DND-41 (cell line): ENCODE results near the gene SYNE1.
"Not testable (repeated sequence)": the region's sequence is repeated elsewhere in the genome, so short reads cannot be mapped to it uniquely, and the experiment has no call there.

ENCODE experiments used
- ATAC-seq: fragments of 200-7000 bp; cut with Tn5 transposase; 3 replicates; pipeline ENCODE4 v1.9.1; 2021; ENCODE audit warnings: low read depth; ENCODE audit not compliant: insufficient read depth
- DNase-seq: peaks from one replicate; pipeline ENCODE4 v3.0.0-alpha.2; 2020
- H2AFZ ChIP-seq: 2 replicates; pipeline ENCODE4 v1.6.0; 2012; ENCODE audit warnings: low read depth, low read length
- H3K27ac ChIP-seq: 2 replicates; pipeline ENCODE4 v1.5.1; 2012; ENCODE audit warnings: low read length, inconsistent platforms
- H3K27me3 ChIP-seq: fragments of 200-600 bp; sonication (generic); 2 replicates; pipeline ENCODE4 v1.6.0; 2012; ENCODE audit warnings: low read length, mild to moderate bottlenecking, inconsistent platforms; ENCODE audit not compliant: insufficient read depth, poor library complexity
- H3K36me3 ChIP-seq: 2 replicates; pipeline ENCODE4 v1.5.1; 2012; ENCODE audit warnings: low read length, inconsistent platforms; ENCODE audit not compliant: insufficient read depth
- H3K4me1 ChIP-seq: 2 replicates; pipeline ENCODE4 v1.5.1; 2012; ENCODE audit warnings: mild to moderate bottlenecking, low read length; ENCODE audit not compliant: insufficient read depth
- H3K4me2 ChIP-seq: 2 replicates; pipeline ENCODE4 v1.6.0; 2012; ENCODE audit warnings: mild to moderate bottlenecking, moderate library complexity, low read length, inconsistent platforms; ENCODE audit not compliant: insufficient read depth
- H3K4me3 ChIP-seq, 2 experiments: fragments of 200-600 bp in 1 of 2; shearing (Covaris generic) in 1 of 2; 2 replicates each; pipeline ENCODE4 v1.5.1; 2012 to 2016; ENCODE audit warnings: inconsistent platforms in 2 of 2, low read length in 2 of 2, mild to moderate bottlenecking in 2 of 2, low read depth in 1 of 2, moderate library complexity in 1 of 2
- H3K79me2 ChIP-seq: 2 replicates; pipeline ENCODE4 v1.6.0; 2012; ENCODE audit warnings: low read length, inconsistent platforms; ENCODE audit not compliant: insufficient read depth
- H3K9ac ChIP-seq: 2 replicates; pipeline ENCODE4 v1.6.0; 2012; ENCODE audit warnings: low read depth, mild to moderate bottlenecking, inconsistent platforms, low read length, moderate library complexity
- H3K9me3 ChIP-seq: 2 replicates; pipeline ENCODE4 v1.5.1; 2012; ENCODE audit warnings: low read length, moderate library complexity, mild to moderate bottlenecking, inconsistent platforms; ENCODE audit not compliant: insufficient read depth, severe bottlenecking
- H4K20me1 ChIP-seq: 2 replicates; pipeline ENCODE4 v1.6.0; 2012; ENCODE audit warnings: low read length; ENCODE audit not compliant: insufficient read depth
- EZH2 ChIP-seq: IDR thresholded peaks from 3 replicates; pipeline ENCODE4 v1.6.1; 2012; ENCODE audit warnings: borderline replicate concordance, low read depth, mild to moderate bottlenecking, moderate library complexity, low read length, inconsistent platforms; ENCODE audit not compliant: severe bottlenecking
- TF ChIP-seq, protein P1 (sequence below): IDR thresholded peaks from 2 replicates; pipeline ENCODE4 v1.5.1; 2012; ENCODE audit warnings: borderline replicate concordance, low read length, moderate library complexity, mild to moderate bottlenecking; ENCODE audit not compliant: poor library complexity, severe bottlenecking; ENCODE audit errors: extremely low read depth

SYNE1 gene

DNA sequence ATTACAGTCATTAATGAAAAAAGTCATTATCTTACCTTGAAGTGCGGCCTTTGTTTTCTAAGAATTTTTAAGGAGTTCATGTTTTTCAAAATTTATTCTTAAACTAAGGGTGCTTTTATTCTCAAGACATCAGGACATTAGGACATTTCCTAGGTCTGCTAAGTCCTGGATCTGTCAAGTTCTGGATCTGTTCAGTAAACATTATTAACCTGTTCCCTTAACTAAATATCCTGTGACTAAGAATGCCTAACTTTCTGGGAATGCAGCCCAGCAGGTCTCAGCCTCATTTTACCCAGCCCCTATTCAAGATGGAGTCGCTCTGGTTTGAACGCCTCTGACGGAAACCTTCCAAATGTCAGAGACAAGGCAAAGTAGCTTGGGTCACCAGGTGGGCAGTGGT, 302.6 kb downstream of the SYNE1 start:
- Histone ChIP-seq H3K4me2 (no peak overlapping the region), H3K4me1 (no peaks in the 10 kb centered on the region), H3K9ac (no peak overlapping the region), H3K27me3 (no peaks in the 10 kb centered on the region), H3K4me3 (no peak overlapping the region), H3K36me3 (no peaks in the 10 kb centered on the region), H3K27ac (no peak overlapping the region), H3K79me2 (no peaks in the 10 kb centered on the region), H4K20me1 (no peaks in the 10 kb centered on the region), H3K9me3 (no peaks in the 10 kb centered on the region), H2AFZ (no peak overlapping the region)
- ATAC-seq (no peak), DNase-seq (no peak)
- TF ChIP-seq, protein P1, sequence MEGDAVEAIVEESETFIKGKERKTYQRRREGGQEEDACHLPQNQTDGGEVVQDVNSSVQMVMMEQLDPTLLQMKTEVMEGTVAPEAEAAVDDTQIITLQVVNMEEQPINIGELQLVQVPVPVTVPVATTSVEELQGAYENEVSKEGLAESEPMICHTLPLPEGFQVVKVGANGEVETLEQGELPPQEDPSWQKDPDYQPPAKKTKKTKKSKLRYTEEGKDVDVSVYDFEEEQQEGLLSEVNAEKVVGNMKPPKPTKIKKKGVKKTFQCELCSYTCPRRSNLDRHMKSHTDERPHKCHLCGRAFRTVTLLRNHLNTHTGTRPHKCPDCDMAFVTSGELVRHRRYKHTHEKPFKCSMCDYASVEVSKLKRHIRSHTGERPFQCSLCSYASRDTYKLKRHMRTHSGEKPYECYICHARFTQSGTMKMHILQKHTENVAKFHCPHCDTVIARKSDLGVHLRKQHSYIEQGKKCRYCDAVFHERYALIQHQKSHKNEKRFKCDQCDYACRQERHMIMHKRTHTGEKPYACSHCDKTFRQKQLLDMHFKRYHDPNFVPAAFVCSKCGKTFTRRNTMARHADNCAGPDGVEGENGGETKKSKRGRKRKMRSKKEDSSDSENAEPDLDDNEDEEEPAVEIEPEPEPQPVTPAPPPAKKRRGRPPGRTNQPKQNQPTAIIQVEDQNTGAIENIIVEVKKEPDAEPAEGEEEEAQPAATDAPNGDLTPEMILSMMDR: no peak
- TF ChIP-seq EZH2: no peak

GRCh38 chr6:152330961-152331360, 306.2 kb downstream of the SYNE1 start:
- no peak overlapping the region for H3K27ac ChIP-seq
- DNase-seq (no peak), ATAC-seq (no peak)
- no peak for TF ChIP-seq EZH2
- TF ChIP-seq, protein P1: no peak
- no peak overlapping the region for H3K4me2 ChIP-seq
- no peak overlapping the region for H3K9ac ChIP-seq
- H3K36me3 ChIP-seq: no peaks in the 10 kb centered on the region
- H3K9me3 ChIP-seq: no peaks in the 10 kb centered on the region
- H3K79me2 ChIP-seq: no peaks in the 10 kb centered on the region
- H3K27me3 ChIP-seq: no peaks in the 10 kb centered on the region
- no peak overlapping the region for H3K4me3 ChIP-seq
- no peak overlapping the region for H2AFZ ChIP-seq
- H4K20me1 ChIP-seq: no peaks in the 10 kb centered on the region
- H3K4me1 ChIP-seq: no peaks in the 10 kb centered on the region

- Histone ChIP-seq H3K4me2 (no peak overlapping the region), H2AFZ (no peak overlapping the region), H3K36me3 (no peaks in the 10 kb centered on the region), H3K4me1 (no peaks in the 10 kb centered on the region), H3K9me3 (no peaks in the 10 kb centered on the region), H4K20me1 (no peaks in the 10 kb centered on the region), H3K79me2 (no peaks in the 10 kb centered on the region), H3K4me3 (no peak overlapping the region), H3K9ac (no peak overlapping the region), H3K27ac (no peak overlapping the region), H3K27me3 (no peaks in the 10 kb centered on the region)
- TF ChIP-seq, protein P1: no peak
- TF ChIP-seq EZH2: no peak
- ATAC-seq (no peak), DNase-seq (no peak)
Measured at GRCh38 chr6:152329638-152330448, 307.3 kb downstream of the SYNE1 start.

DNA sequence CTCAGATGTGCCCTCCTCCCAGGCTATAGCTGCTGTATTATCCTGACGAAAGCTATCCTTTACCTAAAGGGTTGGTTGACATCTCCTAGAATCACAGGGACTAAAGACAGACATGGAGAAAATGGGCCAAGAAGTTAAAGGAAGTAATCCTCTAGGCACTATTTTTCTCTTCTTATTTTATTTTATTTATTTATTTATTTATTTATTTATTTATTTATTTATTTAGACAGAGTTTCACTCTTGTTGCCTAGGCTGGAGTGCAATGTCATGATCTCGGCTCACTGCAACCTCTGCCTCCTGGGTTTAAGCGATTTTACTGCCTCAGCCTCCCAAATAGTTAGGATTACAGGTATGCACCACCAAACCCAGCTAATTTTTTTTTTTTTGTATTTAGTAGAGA, 309.0 kb downstream of the SYNE1 start:
- H3K79me2 ChIP-seq, H3K27ac ChIP-seq, DNase-seq, H3K27me3 ChIP-seq, H3K36me3 ChIP-seq, H3K4me1 ChIP-seq, H3K4me2 ChIP-seq, H3K9ac ChIP-seq, H2AFZ ChIP-seq, H3K9me3 ChIP-seq, ATAC-seq, H4K20me1 ChIP-seq, H3K4me3 ChIP-seq: not testable (repeated sequence)
